Neuronal stem cell (in vitro differentiated cells): ENCODE results near the gene BRSK2.

Experiments used
- DNase-seq: peaks from one replicate; pipeline ENCODE4 v3.0.0-alpha.2; 2013; ENCODE audit warnings: low spot score
- H2AFZ ChIP-seq: one replicate; pipeline ENCODE4 v1.6.1; 2013; ENCODE audit warnings: mild to moderate bottlenecking, low read length, inconsistent platforms
- H2AK5ac ChIP-seq: 2 replicates; pipeline ENCODE4 v1.6.1; 2013; ENCODE audit warnings: low read depth, mild to moderate bottlenecking, inconsistent platforms, low read length, moderate library complexity, mixed read lengths
- H2BK120ac ChIP-seq: 2 replicates; pipeline ENCODE4 v1.6.1; 2013; ENCODE audit warnings: low read depth, mild to moderate bottlenecking, inconsistent platforms, low read length, moderate library complexity, mixed read lengths
- H2BK12ac ChIP-seq: one replicate; pipeline ENCODE4 v1.6.1; 2013; ENCODE audit warnings: low read length, inconsistent platforms
- H2BK15ac ChIP-seq: 2 replicates; pipeline ENCODE4 v1.6.1; 2013; ENCODE audit warnings: mild to moderate bottlenecking, low read length, inconsistent platforms, mixed read lengths
- H2BK5ac ChIP-seq: one replicate; pipeline ENCODE4 v1.6.1; 2013; ENCODE audit warnings: inconsistent platforms, mild to moderate bottlenecking, low read length, moderate library complexity
- H3K14ac ChIP-seq: one replicate; pipeline ENCODE4 v1.6.1; 2013; ENCODE audit warnings: low read length, inconsistent platforms
- H3K18ac ChIP-seq: 2 replicates; pipeline ENCODE4 v1.6.1; 2013; ENCODE audit warnings: low read length, inconsistent platforms
- H3K23ac ChIP-seq: 2 replicates; pipeline ENCODE4 v1.6.1; 2013; ENCODE audit warnings: low read depth, mild to moderate bottlenecking, mixed read lengths, low read length, inconsistent platforms; ENCODE audit not compliant: poor library complexity
- H3K27ac ChIP-seq: replicated peaks from 3 replicates; pipeline ENCODE4 v1.5.1; 2013; ENCODE audit warnings: low read length, inconsistent platforms
- H3K27me3 ChIP-seq, 3 experiments: 2 replicates each; pipeline ENCODE4 v1.6.1; 2013; ENCODE audit warnings: low read length in 3 of 3, mild to moderate bottlenecking in 2 of 3, inconsistent platforms in 1 of 3, low read depth in 1 of 3, mixed read lengths in 1 of 3, moderate library complexity in 1 of 3; ENCODE audit not compliant: control insufficient read depth in 3 of 3, insufficient read depth in 3 of 3
- H3K36me3 ChIP-seq, 2 donors: replicated peaks in 1 of 2; 2 replicates each; pipeline ENCODE4 v1.6.1; 2013; ENCODE audit warnings: low read length in 2 of 2; ENCODE audit not compliant: control insufficient read depth in 2 of 2, insufficient read depth in 2 of 2
- H3K4ac ChIP-seq: 2 replicates; pipeline ENCODE4 v1.6.1; 2013; ENCODE audit warnings: inconsistent platforms, mild to moderate bottlenecking, low read length, moderate library complexity
- H3K4me1 ChIP-seq, 2 donors: 1 replicate in 1 of 2; 2 replicates in 1 of 2; pipeline ENCODE4 v1.6.1; 2013; ENCODE audit warnings: low read length in 2 of 2, low read depth in 1 of 2; ENCODE audit not compliant: control insufficient read depth in 2 of 2, insufficient read depth in 1 of 2
- H3K4me2 ChIP-seq: one replicate; pipeline ENCODE4 v1.6.1; 2013; ENCODE audit warnings: mild to moderate bottlenecking, low read length, inconsistent platforms; ENCODE audit not compliant: insufficient read depth, poor library complexity, severe bottlenecking
- H3K4me3 ChIP-seq, 2 donors: 2 replicates each; pipeline ENCODE4 v1.5.1; 2013; ENCODE audit warnings: low read length in 2 of 2, mild to moderate bottlenecking in 2 of 2, inconsistent platforms in 1 of 2, moderate library complexity in 1 of 2
- H3K79me1 ChIP-seq: one replicate; pipeline ENCODE4 v1.6.1; 2013; ENCODE audit warnings: low read depth, mild to moderate bottlenecking, inconsistent platforms, low read length, moderate library complexity
- H3K9ac ChIP-seq: one replicate; pipeline ENCODE4 v1.6.1; 2013; ENCODE audit warnings: mild to moderate bottlenecking, low read depth, low read length, inconsistent platforms; ENCODE audit not compliant: poor library complexity
- H3K9me3 ChIP-seq, 2 donors: replicated peaks in 1 of 2; 2 replicates each; pipeline versions ENCODE3 to v1.6.1; 2013; ENCODE audit warnings: low read length in 2 of 2, mild to moderate bottlenecking in 2 of 2, inconsistent platforms in 1 of 2, low read depth in 1 of 2, mixed read lengths in 1 of 2, moderate library complexity in 1 of 2; ENCODE audit not compliant: control insufficient read depth in 2 of 2, insufficient read depth in 1 of 2
- H4K8ac ChIP-seq: one replicate; pipeline ENCODE4 v1.6.1; 2013; ENCODE audit warnings: low read depth, mild to moderate bottlenecking, inconsistent platforms, low read length, moderate library complexity
- H4K91ac ChIP-seq: one replicate; pipeline ENCODE4 v1.6.1; 2013; ENCODE audit warnings: low read length, low read depth, mild to moderate bottlenecking, inconsistent platforms; ENCODE audit not compliant: poor library complexity
- WGBS, 2 donors: extraction: QIAGEN DNeasy Blood & Tissue Kit; methylation state at CpG; one replicate each; pipeline ENCODE4 v1.1.7; 2013; ENCODE audit warnings: missing lambda C conversion rate in 2 of 2, mixed read lengths in 1 of 2; ENCODE audit not compliant: insufficient read length in 2 of 2, insufficient replicate concordance in 1 of 2; ENCODE audit errors: extremely low coverage in 2 of 2; 5-methylcytosine and 5-hydroxymethylcytosine counted together

BRSK2 gene

DNA sequence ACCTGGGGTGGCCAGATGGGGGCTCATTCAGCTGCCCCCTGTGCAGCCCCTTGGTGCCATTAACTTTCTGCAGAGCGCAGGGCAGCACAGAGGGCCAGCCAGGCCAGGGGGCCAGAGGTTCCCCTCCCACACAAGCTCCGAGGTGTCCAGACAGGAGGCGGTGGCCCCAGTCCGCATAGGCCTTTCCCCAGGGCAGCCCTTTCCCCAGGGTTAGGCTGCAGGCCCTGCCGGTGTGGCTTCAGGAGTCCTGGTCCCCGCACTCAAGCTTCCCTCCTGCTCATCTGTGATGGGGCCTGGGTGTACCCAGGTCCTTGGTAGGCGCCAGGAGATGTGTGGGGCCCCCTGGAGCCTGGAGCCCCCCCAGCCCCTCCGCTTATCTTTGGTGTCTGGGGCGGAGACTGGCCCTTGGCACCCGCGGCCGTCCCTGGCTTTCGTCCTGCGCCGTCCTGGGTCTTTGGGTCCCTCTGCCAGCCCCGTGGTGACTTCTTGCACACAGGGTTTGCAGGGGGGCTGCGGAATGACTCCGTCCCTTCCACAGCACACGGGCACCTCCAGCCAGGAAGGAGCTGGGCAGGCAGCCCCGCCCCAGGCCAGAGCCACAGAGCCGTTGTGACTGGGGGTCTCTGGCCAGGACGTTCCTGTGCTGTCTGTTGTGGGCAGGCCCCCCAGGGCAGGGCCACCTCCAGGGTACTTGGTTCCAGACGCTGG is 8.9 kb downstream of the BRSK2 start:
- H2AFZ ChIP-seq: no peak overlapping the region
- no peak overlapping the region for H2BK12ac ChIP-seq
- no peak for DNase-seq
- no CpG with 5 or more reads among the region's 23 CpGs for WGBS, 2 donors
- peak overlapping the region; percentile 49 for H2BK15ac ChIP-seq
- no peak overlapping the region for H3K9ac ChIP-seq
- H2AK5ac ChIP-seq: no peak overlapping the region
- no peak overlapping the region for H2BK120ac ChIP-seq
- H3K9me3 ChIP-seq: no peaks in the 10 kb centered on the region
- no peak overlapping the region for H3K4me2 ChIP-seq
- no peak overlapping the region for H3K4ac ChIP-seq
- no peaks in the 10 kb centered on the region for H3K27me3 ChIP-seq
- H4K91ac ChIP-seq: no peak overlapping the region
- H2BK5ac ChIP-seq: no peak overlapping the region
- H3K14ac ChIP-seq: peak overlapping the region; percentile 21
- no peak overlapping the region for H3K27ac ChIP-seq
- peaks cover 1 to 3% of the 10 kb centered on the region in 2 donors for H3K4me1 ChIP-seq
- no peaks in the 10 kb centered on the region for H3K36me3 ChIP-seq
- H3K4me3 ChIP-seq: no peak overlapping the region
- peaks cover 58% of the 10 kb centered on the region for H3K79me1 ChIP-seq
- H4K8ac ChIP-seq: peak overlapping the region; percentile 3
- no peak overlapping the region for H3K18ac ChIP-seq
- peak overlapping the region; percentile 55 for H3K23ac ChIP-seq

DNA sequence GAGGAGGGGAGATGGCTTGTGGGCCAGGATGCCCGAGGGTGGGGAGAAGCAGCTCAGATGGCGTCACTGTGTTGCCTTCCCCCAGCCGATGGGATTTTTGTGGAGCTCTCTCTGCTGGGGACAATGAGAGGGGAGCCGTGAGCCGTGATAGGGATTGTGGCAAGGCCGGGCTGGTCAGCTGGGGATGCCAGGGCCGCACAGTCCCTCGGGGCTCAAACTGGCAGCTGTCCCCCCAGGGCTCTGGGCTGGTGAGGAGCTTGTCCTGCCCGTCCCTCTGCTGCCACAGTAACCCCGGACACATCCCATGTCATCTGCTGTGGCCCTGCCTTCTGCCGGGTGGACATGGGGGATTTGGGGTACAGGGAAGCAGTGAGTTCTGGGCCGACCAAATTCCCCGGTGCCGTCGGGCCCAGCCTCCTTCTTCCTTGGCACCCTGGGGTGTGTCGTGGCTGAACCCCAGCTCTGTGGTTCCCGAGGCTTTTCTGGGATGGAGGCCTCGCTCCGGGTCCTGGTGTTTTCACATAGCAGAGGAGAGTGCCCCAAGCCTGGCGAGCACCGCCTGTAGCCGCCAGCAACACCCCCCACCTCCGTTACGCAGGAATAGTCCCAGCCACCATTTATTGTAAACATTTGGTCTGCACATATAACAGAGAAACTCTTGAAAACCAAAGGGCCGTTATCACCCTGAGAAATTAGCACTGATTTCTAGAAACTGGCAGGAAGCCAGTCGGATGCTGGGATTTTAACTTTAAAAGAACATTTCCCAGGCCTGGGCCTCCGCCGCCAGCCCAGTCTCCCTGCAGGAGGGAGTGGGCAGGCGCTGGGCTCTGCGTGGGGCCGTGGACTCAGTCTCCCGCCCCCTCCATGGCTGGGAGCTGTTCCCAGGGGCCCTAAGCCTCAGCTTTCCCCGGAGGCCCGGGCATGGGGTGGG is 9.9 kb downstream of the BRSK2 start:
- no CpG with 5 or more reads among the region's 34 CpGs for WGBS, 2 donors
- H4K91ac ChIP-seq: no peak overlapping the region
- peak overlapping the region; percentile 76 for H3K14ac ChIP-seq

DNA sequence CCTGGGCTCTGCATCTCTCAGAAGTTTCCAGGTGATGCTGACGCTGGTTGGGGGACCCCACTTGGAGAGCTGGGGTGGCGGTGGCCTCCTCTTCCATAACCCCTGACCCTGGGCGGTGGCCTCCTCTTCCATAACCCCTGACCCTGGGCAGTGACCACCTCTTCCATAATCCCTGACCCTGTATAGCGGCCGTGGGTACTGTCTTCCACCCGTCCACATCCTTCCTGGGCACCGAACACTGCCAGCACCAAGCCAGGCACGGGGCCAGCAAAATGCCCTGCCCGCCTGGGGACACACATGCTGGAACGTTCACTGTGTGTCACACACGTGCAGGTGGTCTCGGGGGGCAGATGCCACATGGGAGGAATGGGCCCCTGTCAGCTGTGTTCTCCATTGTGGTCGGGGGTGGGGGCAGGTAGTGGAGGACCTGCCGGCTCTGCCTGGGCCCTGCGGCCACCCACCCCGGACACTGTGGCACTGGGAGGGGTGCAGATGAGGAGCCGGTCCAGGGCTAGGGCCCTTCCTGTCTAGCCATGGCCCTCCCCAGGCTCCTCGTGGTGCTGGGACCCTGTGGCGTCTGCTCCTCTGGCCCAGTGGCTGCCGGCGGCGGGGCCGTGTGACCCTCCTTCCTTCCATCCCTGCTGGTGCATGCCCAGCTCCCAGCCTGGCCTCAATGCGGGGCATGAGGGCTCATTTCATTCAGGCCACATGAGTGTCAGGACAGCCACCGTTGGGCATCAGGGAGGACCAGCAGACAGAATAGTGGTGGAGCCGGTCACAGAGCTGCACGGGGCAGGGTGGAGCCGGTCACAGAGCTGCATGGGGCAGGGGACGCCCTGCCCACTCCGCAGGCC is 10.8 kb downstream of the BRSK2 start:
- Histone ChIP-seq H3K36me3 (no peaks in the 10 kb centered on the region), H2BK120ac (no peak overlapping the region), H2BK5ac (peak overlapping the region; percentile 39), H3K9me3 (no peaks in the 10 kb centered on the region), H3K4me1 (peaks cover 1 to 5% of the 10 kb centered on the region in 2 donors), H3K23ac (peak overlapping the region; percentile 31), H2BK15ac (no peak overlapping the region), H4K8ac (no peak overlapping the region), H3K9ac (peak overlapping the region; percentile 30), H3K27ac (no peak overlapping the region), H4K91ac (no peak overlapping the region), H2AFZ (no peak overlapping the region), H3K4me3 (no peak overlapping the region), H3K27me3 (no peaks in the 10 kb centered on the region), H2AK5ac (no peak overlapping the region), H3K4ac (no peak overlapping the region), H2BK12ac (no peak overlapping the region), H3K14ac (no peak overlapping the region), H3K18ac (no peak overlapping the region), H3K4me2 (no peak overlapping the region), H3K79me1 (peaks cover 60% of the 10 kb centered on the region)
- no peak for DNase-seq
- no CpG with 5 or more reads among the region's 30 CpGs for WGBS, 2 donors

More for the DNA sequence above, 9.9 kb downstream of the BRSK2 start:
- no peak overlapping the region for H2BK12ac ChIP-seq
- no peak overlapping the region for H2BK15ac ChIP-seq
- H3K4me3 ChIP-seq: no peak overlapping the region
- H3K27me3 ChIP-seq: no peaks in the 10 kb centered on the region
- H3K36me3 ChIP-seq: no peaks in the 10 kb centered on the region
- peaks cover 61% of the 10 kb centered on the region for H3K79me1 ChIP-seq
- no peak overlapping the region for H3K4me2 ChIP-seq
- H3K9ac ChIP-seq: no peak overlapping the region
- H2BK5ac ChIP-seq: peak overlapping the region; percentile 48
- no peaks in the 10 kb centered on the region for H3K9me3 ChIP-seq
- H3K23ac ChIP-seq: peak overlapping the region; percentile 86
- peak overlapping the region; percentile 17 for H4K8ac ChIP-seq
- peaks cover 1 to 5% of the 10 kb centered on the region in 2 donors for H3K4me1 ChIP-seq
- H2AK5ac ChIP-seq: no peak overlapping the region
- no peak overlapping the region for H2BK120ac ChIP-seq
- H3K18ac ChIP-seq: no peak overlapping the region
- no peak overlapping the region for H3K27ac ChIP-seq
- no peak overlapping the region for H3K4ac ChIP-seq
- H2AFZ ChIP-seq: no peak overlapping the region
- no peak for DNase-seq
